Measurements from ENCODE around the gene ADI1.
"Not testable (repeated sequence)": the region's sequence is repeated elsewhere in the genome, so short reads cannot be mapped to it uniquely, and the experiment has no call there.

ADI1 gene

DNA sequence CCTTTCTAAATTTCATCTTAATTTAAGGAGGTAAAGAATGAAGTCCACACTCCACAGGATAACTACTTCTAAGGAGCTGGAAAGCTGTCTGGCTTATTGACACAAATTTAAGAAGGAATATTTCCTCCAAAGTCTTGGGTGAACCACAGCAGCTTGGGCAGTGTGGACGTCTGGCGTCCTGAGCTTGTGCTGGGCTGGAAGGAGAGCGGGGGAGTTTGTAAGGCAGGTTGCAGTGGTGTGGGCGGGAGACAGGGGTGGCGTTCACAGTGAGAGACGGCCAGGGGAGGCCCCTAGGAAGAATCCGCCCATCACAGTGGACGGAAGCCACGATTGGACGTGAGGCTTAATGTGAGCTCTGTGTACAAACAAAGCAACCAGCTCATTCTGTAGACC is 25.7 kb downstream of the ADI1 start:
- DNase-seq (ENCODE audit: low read depth): no peak

DNA sequence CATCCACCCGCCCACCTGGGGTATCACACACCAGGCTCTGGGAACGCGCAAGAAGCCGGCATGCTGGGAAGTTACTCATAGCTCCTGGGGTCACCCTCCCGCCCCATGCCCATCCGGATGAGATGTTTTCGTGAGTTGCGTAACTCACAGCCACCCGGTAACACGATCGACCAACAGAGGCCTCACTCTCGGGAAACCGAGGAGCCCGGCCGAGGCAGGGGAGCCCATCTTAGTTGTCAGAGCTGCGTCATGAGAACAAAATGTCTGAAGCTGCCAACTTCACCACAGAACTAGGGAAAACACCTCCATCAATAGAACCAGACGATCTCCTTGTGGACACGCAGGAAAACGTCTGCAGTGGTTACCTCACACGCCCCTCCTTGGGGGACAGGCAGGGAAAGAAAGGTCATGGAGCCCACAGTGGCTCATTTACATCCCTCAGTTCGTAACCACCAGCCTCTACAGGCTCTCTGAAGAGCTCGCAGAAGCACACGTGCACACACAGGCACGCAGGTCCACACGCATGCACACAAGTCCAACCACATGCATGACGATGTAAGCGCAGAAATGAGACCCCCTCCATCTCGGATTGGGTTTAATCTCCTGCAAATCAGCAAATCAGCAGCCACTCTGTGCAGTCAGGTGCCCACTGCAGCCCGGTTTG is 26.2 kb downstream of the ADI1 start:
- no peak for DNase-seq (ENCODE audit: low read depth)

DNA sequence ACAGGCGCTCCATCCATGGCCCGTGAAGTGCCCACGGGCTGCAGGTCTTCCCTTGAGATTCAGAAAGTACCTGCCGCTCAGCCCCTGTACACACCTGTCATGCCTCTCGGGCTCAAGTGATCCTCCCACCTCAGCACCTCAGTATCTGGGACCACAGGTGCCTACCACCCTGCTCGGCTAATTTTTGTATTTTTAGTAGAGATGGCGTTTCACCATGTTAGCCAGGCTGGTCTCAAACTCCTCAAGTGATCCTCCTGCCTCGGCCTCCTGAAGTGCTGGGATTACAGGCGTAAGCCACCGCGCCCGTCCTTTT is 26.9 kb downstream of the ADI1 start:
- not testable (repeated sequence) for DNase-seq (ENCODE audit: low read depth)

DNA sequence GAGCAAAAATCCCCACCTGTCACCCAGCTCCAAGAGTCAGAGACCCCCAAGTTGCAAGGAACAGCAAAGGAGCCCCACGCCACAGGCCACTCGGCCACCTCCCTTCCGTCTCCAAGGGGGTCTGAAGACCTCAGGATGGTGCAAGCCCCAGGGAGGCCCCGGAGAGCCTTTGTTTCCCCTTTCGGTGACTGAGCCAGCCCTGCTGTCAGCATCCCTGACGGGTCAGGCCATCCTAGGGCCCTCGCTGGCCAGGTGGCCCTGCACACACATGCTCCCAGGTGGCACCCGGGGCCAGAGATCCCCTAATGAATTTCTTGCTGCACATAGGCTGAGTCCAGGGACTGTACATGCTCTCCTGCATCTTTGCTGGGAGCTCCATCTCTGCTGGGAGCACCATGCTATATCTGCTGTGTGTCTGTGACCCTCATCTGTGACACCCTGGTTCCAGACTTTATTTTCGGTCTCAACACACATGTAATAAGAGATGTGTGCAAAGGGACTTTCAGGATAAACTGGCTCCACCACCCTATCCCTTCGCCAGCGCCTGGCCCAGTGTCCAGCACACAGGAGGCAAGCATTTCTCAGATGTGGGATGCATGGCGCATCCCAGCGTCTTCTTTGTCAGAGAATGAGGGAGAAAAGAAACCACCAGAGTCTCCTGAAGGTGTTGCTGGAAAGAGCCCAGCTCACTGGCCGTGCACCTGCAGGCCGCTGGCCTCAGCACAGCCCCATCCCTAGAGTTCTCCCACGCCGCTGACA is 27.4 kb downstream of the ADI1 start:
- DNase-seq (ENCODE audit: low read depth): no peak

DNA sequence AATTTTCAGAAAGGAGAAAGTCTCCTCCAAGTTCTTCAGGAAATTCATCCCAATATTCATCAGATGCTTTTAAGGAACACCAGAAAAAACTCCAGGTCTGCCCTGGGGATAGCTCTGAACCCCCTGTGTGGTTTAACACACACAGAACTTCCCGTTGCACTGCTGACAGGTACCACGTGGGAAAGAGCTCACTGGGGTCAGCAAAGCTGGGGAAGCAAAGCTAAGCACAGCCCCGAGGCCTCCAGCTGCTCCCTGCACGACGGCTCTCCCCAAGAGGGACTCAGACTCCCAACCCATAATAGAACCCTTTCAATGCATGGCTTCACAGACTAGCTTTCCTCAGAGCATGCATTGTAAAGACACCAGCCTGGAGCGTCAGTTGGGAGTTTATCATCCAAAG is 28.0 kb downstream of the ADI1 start:
- no peak for DNase-seq (ENCODE audit: low read depth)

DNA sequence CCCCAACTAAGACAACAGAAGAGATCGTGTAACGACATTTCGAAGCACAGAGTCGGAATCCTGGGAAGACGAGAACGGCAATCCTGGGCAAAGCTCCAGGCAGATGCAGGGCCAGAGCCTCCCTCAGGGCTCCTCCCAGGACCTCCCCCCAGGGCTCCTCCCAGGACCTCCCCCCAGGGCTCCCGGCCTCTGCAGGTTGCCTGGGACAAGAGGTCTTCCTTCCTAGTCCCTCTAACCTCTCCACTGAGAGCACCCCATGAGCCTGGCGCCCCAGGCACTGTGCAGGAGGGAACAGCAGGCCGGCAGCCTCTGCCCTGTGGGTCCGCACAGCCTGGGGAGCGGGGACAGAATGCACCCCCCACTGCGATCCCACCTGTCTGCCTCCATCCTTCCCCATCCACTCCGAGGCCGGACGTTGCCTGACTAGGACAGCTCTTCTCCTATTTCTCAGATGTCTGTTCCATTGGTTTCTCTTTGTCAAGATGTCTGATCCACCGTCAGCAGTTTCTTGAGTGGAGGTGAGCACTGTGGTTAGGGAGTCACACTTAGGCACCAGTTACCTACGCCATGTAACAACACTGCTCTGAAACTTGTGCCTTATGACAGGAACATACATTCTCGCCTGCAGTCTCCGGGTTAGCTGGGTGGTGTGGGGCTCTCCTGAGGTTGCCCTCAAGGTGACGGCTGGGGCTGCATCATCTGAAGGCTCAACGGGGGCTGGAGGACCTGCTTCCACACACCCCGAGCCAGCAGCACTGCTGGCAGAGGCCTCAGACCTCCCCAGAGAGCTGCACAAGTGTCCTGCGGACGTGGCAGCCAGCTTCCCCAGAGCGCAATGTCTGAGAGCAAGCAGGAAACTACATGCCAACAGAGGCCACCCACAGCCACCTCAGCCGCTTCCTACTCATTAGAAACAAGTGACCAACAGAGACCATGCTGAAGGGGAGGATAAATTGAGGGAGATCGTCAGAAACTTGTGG is 28.9 kb downstream of the ADI1 start:
- no peak for DNase-seq (ENCODE audit: low read depth)

DNA sequence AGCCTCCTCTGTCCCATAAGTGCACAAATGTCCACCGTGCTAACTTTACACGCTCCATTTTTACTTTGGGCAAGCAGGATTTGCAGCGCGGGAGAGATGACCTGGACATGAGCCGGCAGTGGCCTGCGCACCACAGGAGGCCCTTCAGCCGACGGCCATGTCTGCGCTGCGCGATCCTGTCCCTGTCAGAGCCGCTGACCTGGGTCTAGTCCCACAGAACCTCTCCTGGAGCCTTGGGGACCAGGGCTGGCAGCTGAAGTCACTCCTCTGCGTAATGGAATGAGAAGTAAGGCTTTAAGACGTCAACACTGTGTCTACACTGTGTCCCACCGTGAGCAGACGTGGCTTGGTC is 29.6 kb downstream of the ADI1 start:
- DNase-seq (ENCODE audit: low read depth): no peak

DNA sequence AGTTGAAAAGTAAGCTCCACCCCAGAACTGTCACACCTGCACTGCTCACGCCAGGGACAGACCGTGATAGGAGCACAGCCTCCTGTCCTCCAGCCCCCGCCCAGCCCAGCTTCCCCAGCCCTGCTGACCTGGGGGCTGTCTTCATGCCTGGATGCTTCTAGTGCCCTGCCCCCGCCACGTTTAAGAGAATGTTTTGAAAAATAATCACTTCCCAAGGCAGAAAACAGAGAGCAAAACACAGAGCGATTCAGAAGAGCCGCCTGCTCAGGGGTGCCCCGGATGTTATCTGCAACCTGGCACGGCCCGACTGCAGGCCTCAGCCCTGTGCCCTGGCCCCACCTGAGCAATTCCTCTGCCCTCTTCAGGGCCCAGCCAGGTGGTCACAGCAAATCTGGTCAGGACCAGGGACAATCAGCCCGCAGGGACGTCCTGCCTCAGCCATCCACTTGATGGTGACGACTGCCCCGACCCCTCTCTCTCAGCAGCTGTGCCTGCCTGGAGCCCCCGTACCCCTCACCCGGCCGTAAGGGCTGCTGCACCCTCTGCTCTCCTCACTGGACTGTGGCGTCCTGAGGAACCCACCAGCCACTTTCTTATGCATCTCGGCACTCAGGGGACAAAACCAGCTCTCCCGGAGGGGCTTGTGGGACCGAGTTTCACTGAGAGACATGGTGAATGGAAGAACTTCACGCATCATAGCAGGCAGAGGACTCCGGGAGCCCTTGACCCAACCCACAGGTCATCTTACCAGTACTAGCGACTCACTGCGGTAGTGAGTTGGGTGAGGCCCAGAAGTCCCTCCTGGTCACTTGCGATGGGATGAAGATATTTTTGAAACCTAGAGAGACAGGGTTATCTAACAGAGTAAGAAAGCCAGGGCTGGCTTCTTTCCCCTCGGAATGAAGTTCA is 30.2 kb downstream of the ADI1 start:
- no peak for DNase-seq (ENCODE audit: low read depth)

DNA sequence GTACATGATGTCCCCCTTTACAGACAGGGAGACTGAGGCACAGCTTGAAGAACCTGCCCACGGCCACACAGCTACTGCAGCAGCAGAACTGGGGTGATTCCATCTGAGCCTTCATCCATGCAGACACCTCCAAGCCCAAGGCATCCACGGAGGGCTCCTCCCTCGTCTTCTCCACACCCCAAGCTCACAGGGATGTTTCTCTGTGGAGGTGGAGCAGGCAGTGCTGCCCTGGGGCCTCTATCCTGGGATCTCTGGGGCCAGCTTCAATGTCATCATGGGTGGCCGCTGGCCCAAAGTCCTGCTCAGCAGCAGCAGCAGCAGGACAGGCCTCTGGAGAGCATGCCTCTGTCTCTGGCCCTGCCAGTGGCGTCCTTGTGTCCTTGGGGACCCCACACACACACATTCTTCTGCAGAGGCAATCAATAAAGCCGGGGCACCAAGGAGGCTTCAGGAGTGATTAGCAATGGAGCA is 31.2 kb downstream of the ADI1 start:
- no peak for DNase-seq (ENCODE audit: low read depth)

DNA sequence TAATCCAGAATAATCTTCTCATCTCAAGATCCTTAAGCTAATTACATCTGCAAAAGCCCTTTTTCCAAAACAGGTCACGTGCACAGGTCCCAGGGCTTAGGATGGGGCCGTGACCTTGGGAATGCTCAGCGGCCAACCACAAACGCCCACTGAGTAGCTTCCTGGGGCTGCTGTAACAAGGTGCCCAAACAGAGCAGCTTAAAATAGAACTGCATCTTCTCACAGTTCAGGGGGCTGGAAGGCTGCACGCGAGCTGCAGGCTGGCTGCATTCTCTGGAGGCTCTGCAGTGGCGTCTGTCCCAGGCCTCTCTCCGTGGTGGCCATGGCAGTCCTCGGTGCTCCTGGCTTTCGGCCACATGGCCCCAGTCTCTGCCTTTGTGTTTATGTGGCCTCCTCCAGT is 31.9 kb downstream of the ADI1 start:
- no peak for DNase-seq (ENCODE audit: low read depth)

DNA sequence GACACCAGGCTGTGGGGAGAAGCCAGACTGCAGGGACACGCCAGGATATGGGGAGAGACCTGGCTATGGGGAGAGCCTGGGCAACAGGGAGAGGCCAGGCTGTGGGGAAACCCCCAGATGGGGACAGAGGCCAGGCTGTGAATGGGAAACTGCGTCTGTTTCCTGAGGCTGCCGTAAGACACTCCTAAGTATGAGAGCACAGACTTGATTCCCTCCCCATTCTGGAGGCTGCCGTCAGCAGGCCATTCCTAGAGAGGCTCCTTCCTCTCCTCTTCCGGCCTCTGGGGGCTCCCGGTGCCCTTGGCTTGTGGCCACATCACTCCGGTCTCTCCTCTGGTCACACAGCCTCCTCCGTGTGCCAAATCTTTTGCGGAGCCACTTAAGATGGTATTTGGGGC is 32.3 kb downstream of the ADI1 start:
- DNase-seq (ENCODE audit: low read depth): no peak

DNA sequence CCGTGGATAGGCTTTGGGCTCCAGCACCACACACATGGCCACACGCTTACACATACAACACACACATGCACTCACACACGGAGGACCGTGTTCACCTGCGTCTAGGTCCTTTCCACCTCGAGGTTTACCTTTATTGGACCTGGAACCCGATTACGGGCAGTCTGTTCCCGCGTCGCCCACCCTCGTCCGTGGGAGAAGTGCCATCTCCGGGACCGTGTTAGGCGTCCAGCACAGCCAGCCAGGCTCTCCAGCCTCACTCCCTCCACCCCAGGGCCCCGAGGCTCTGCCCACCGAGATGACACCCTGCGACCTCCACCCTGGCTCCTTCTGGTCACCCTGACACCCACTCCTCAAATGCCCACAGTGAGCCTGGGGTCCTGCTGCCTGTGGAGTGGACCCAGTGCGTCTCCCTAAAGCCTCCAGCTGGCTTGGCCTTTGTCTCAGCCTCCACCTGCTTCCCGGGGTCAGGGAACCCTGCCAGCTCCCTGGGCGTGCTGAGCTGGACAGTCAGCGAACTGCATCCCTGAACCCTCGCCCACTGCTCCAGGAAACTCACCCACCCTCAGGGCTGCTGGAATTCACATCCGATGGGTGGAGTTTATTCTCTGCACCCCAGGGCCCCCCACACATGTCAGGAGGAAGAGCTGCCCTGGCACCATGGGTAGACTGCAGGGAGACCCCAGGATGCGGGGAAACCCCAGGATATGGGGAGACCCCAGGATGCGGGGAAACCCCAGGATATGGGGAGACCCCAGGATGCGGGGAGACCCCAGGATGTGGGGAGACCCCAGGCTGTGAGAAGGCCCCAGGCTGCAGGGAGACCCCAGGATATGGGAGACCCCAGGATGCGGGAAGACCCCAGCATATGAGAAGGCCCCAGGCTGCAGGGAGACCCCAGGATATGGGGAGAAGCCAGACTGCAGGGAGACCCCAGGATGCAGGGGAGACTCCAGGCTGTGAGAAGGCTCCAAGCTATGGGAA is 33.0 kb downstream of the ADI1 start:
- DNase-seq (ENCODE audit: low read depth): no peak

DNA sequence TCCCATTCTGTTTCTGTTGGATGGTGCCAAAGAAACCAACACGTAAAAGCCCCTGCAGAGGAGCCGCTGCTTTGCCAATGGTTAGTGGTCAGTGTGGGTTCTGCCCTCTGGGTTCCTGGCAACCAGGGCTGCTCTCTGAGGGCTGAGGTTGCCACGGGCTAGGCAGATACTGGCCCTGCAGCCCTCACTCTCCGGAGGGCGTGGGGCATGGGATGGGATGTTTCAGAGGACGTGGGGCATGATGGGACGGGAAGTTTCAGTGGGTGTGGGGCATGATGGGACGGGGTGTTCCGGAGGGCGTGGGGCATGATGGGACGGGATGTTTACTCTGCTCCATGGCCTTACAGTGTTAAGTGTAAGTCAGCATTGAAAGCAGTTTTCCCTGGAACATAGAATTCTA is 34.2 kb downstream of the ADI1 start:
- DNase-seq (ENCODE audit: low read depth): no peak

DNA sequence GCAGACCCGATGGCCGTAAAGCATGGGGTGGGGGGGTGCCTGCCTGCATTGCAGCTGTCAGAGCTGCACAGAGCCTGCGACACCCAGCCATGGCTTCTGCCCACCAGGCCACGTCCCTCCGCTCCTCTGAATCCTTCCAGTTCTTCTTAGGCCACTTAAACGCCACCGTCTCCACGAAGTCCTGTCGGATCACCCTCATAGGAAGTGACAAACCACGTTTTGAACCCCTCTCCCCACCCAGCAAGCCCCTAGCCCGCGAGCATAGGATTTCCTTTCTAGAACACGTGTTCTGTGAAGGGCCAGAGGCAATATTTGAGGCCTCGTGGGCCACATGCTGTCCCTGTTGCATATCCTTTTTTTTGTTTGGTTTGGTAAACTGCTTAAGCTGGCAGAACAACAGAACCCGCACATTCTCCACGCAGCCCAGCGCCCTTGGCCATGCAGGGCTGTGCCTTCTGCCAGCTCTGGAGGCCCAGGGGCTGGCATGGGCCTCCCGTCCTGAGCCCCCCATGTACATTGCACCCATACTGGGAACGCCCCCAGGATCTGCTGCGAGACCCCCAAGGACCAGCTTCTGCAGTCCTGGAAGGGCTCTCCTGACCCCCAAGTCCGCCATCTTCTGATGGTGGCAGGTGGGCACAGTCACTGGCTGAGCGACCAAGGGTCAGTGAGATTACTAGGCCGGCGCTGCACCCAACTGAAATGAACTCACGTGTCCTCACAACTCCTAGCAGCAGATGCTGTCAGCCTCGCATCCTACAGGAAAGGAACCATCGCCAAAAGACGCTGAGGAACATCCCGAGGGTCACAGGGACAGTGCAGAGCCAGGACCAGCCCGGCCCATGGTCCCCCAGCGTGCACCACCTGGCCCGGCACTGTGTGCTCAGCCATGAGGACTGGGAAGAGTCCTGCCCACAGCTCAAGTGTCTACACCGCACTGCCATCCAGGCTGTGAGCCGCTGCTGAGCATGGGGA is 35.1 kb downstream of the ADI1 start:
- no peak for DNase-seq (ENCODE audit: low read depth)

DNA sequence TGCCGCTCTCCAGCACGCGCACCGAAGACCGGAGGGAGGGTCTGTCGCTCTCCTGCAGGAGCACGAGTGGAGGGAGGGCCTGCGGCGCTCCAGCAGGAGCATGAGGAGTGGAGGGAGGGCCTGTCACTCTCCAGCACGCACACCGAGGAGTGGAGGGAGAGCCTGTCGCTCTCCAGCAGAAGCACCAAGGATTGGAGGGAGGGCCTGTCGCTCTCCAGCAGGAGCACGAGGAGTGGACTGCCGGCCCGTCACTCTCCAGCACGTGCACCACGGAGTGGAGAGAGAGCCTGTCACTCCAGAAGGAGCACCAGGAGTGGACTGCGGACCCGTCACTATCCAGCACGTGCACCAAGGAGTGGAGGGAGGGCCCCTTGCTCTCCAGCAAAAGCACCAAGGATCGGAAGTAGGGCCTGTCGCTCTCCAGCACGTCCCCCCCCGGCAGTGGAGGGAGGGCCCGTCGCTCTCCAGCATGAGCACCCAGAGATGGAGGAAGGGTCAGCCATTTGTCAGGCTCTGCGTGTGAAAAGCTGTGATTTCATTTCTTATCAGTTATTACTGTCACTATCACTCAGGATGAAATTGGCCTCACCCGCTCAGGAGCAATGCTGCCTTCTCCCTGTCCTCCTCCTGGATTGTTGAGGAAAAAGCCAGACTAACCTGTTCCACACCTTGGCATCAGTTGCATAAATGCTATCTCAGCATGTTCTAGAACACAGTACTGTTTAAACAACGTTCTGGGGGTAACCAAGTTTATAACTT is 35.9 kb downstream of the ADI1 start:
- DNase-seq (ENCODE audit: low read depth): no peak

DNA sequence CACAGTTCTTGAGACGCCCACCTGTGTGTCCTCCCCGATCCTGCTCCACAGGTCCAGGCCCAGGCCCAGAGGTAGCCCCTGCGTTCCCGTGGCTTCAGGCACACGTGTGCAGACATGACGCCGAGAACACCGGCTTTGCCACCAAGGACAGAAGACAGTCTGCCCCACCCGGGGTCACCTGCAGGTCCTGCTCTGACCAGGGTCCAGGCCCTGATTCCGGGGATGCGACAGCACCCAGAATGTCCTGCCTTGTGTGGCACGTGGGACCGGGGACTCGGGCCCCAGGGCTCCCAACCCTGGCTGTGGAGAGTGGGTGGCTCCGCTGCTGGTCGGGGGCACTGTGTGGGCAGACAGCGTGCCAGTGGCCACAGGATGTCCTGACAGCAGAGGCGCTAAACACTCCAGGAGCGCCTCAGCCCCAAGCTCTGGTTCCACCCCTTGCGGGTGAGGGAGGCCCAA is 36.9 kb downstream of the ADI1 start:
- DNase-seq (ENCODE audit: low read depth): no peak

DNA sequence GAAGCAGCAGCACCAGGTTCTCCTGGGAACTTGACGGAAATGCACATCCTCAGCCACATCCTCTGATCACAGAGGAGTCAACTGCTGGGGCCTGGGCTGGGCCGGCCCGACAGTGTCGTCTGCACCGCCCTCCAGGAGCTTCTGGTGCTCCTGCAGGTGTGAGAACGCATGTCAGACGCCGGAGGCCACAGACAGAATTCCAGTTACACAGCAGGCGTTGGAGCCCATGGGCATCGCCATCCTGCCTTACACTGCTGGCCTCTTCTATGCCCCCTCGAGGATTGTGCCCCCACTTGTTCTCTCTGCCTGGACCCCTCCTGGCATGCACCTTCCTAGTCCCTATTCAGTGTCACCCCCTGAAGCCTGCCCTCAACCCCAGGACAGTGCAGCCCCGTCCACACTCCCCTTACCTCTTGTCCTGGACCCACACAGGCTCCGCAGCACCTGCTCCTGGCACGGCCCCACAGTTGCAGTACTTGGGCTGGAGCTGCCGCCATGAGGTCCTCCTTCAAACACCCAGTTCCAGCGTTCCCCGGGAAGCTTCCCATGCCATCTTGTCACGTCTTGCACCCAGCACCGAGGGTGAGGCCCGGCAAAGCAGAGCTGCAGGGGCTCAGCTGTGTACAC is 37.5 kb downstream of the ADI1 start:
- no peak for DNase-seq (ENCODE audit: low read depth)

DNA sequence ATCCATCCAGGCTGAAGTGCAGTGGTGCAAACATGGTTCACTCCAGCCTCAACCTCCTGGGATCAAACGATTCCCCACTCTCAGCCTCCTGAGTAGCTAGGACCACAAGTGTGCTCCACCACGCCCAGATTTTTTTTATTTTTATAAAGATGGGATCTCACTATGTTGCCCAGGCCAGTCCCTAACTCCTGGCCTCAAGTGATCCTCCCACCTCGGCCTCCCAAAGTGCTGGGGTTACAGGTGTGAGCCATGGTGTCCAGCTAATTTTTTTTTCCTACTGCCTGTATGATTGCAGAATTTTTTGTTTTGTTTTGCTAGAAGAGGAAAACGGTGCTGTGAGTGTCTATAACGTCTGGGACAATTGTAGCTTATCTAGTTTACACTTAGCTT is 38.3 kb downstream of the ADI1 start:
- DNase-seq (ENCODE audit: low read depth): no peak
